Measurements from ENCODE around the gene MXI1.

DNA sequence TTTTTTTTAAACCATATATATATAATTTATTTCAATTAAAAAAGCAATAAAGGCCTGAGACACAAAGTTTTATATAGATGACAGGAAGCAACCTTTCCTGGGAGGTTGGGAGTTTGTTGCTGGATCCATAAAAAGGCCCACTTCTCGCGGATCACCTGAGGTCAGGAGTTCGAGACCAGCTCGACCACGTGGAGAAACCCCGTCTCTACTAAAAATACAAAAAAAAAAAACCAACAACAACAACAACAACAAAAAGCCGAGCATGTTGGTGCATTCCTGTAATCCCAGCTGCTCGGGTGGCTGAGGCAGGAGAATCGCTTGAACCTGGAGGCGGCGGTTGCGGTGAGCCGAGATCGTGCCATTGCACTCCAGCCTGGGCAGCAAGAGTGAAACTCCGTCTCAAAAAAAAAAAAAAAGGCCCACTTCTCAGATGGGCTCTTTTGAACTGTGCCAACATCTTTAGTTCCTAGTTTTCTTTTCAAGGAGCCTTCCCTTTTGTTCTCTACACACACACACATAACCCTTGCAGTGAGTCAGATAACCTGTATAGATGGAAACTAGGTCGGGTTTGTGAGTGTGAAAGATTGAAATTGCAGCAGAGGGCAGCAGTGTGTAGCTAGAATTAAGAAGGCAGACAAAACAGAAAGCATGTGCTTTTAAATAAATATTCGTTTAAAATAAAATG, 98.5 kb downstream of the MXI1 start:
- TF ChIP-seq, protein P1, sequence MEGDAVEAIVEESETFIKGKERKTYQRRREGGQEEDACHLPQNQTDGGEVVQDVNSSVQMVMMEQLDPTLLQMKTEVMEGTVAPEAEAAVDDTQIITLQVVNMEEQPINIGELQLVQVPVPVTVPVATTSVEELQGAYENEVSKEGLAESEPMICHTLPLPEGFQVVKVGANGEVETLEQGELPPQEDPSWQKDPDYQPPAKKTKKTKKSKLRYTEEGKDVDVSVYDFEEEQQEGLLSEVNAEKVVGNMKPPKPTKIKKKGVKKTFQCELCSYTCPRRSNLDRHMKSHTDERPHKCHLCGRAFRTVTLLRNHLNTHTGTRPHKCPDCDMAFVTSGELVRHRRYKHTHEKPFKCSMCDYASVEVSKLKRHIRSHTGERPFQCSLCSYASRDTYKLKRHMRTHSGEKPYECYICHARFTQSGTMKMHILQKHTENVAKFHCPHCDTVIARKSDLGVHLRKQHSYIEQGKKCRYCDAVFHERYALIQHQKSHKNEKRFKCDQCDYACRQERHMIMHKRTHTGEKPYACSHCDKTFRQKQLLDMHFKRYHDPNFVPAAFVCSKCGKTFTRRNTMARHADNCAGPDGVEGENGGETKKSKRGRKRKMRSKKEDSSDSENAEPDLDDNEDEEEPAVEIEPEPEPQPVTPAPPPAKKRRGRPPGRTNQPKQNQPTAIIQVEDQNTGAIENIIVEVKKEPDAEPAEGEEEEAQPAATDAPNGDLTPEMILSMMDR (conservative IDR thresholded peaks at IDR 0.05; ENCODE audit: low read depth, low read length): peak; percentile 70
- TF ChIP-seq EZH2 (IDR thresholded peaks at IDR 0.05; ENCODE audit: borderline replicate concordance, low read depth, low read length, poor library complexity, severe bottlenecking): no peak
